Endothelial cell of umbilical vein (primary cell): Measurements from ENCODE around the gene WDR7.

ENCODE experiments used
- MYC ChIP-seq: IDR thresholded peaks from one replicate; pipeline ENCODE4 v1.6.1; 2011; ENCODE audit warnings: mild to moderate bottlenecking, low read depth, low read length
- POLR2A ChIP-seq: IDR thresholded peaks from 2 replicates; pipeline ENCODE4 v1.6.1; 2012; ENCODE audit warnings: low read depth, mild to moderate bottlenecking, control low read depth, low read length
- POLR2AphosphoS5 ChIP-seq: IDR thresholded peaks from 2 replicates; pipeline ENCODE4 v1.6.1; 2012; ENCODE audit warnings: low read depth, mild to moderate bottlenecking, control low read depth, low read length, moderate library complexity; ENCODE audit not compliant: insufficient read depth
- TF ChIP-seq, protein P1 (sequence below), 2 donors: IDR thresholded peaks; 1 replicate in 1 of 2; 2 replicates in 1 of 2; pipeline ENCODE4 v1.5.1; 2011; ENCODE audit warnings: low read length in 2 of 2, mild to moderate bottlenecking in 2 of 2, moderate library complexity in 2 of 2, control low read depth in 1 of 2, inconsistent platforms in 1 of 2, low read depth in 1 of 2; ENCODE audit not compliant: insufficient read depth in 1 of 2; ENCODE audit errors: extremely low read depth in 1 of 2
- TF ChIP-seq, protein P2 (sequence below): IDR thresholded peaks from 2 replicates; pipeline ENCODE4 v1.6.1; 2011; ENCODE audit not compliant: insufficient read depth, insufficient read length

- TF ChIP-seq POLR2A (no peak), POLR2AphosphoS5 (no peak), MYC (no peak)
- TF ChIP-seq, protein P1, sequence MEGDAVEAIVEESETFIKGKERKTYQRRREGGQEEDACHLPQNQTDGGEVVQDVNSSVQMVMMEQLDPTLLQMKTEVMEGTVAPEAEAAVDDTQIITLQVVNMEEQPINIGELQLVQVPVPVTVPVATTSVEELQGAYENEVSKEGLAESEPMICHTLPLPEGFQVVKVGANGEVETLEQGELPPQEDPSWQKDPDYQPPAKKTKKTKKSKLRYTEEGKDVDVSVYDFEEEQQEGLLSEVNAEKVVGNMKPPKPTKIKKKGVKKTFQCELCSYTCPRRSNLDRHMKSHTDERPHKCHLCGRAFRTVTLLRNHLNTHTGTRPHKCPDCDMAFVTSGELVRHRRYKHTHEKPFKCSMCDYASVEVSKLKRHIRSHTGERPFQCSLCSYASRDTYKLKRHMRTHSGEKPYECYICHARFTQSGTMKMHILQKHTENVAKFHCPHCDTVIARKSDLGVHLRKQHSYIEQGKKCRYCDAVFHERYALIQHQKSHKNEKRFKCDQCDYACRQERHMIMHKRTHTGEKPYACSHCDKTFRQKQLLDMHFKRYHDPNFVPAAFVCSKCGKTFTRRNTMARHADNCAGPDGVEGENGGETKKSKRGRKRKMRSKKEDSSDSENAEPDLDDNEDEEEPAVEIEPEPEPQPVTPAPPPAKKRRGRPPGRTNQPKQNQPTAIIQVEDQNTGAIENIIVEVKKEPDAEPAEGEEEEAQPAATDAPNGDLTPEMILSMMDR (IDR thresholded peaks at IDR 0.05; ENCODE audit: extremely low read depth in 1 of 2, insufficient read depth in 1 of 2, low read depth in 1 of 2, low read length in 2 of 2) = no peak
- TF ChIP-seq, protein P2, sequence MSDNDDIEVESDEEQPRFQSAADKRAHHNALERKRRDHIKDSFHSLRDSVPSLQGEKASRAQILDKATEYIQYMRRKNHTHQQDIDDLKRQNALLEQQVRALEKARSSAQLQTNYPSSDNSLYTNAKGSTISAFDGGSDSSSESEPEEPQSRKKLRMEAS = no peak
Measured at GRCh38 chr18:56676639-56677038, 25.5 kb downstream of the WDR7 start.
